Neural crest cell (in vitro differentiated cells): ENCODE measurements around the gene FARP1. TPM values are rescaled to one million over a fixed set of nuclear protein-coding genes. Genes with fewer than 3 reads are reported as not detected.

ENCODE experiments used
- DNase-seq: peaks from one replicate; pipeline ENCODE4 v3.0.0; 2021; ENCODE audit warnings: low read depth, mixed read lengths, low spot score
- H3K27ac Mint-ChIP-seq: one replicate; pipeline ENCODE4 v1.8.0; 2021; ENCODE audit warnings: mild to moderate bottlenecking, mixed read lengths; ENCODE audit not compliant: unreplicated experiment
- H3K27me3 Mint-ChIP-seq: 2 replicates; pipeline ENCODE4 v1.8.0; 2021; ENCODE audit warnings: low read depth, mild to moderate bottlenecking, mixed read lengths
- H3K36me3 Mint-ChIP-seq: 2 replicates; pipeline ENCODE4 v1.8.0; 2021; ENCODE audit warnings: low read depth, mild to moderate bottlenecking, mixed read lengths
- H3K4me1 Mint-ChIP-seq: 2 replicates; pipeline ENCODE4 v1.8.0; 2021; ENCODE audit warnings: mixed read lengths
- H3K4me3 Mint-ChIP-seq: one replicate; pipeline ENCODE4 v1.8.0; 2021; ENCODE audit warnings: mild to moderate bottlenecking, mixed read lengths
- H3K9me3 Mint-ChIP-seq: 2 replicates; pipeline ENCODE4 v1.8.0; 2021; ENCODE audit warnings: mixed read lengths
- total RNA-seq: library from RNA; stranded (reverse); gene quantifications from 2 replicates; pipeline ENCODE4 v1.2.1, GENCODE V29; 2021
- TF ChIP-seq, protein P1 (sequence below): fragments of 200-600 bp; sonication (generic); conservative IDR thresholded peaks from 2 replicates; pipeline ENCODE4 v1.5.0; 2021; ENCODE audit warnings: antibody characterized with exemption, mild to moderate bottlenecking

Gene FARP1
- total RNA-seq, 1 donor from 2014 or later: 138 TPM

GRCh38 chr13:98460516-98460915, 317.6 kb downstream of the FARP1 start:
- TF ChIP-seq, protein P1, sequence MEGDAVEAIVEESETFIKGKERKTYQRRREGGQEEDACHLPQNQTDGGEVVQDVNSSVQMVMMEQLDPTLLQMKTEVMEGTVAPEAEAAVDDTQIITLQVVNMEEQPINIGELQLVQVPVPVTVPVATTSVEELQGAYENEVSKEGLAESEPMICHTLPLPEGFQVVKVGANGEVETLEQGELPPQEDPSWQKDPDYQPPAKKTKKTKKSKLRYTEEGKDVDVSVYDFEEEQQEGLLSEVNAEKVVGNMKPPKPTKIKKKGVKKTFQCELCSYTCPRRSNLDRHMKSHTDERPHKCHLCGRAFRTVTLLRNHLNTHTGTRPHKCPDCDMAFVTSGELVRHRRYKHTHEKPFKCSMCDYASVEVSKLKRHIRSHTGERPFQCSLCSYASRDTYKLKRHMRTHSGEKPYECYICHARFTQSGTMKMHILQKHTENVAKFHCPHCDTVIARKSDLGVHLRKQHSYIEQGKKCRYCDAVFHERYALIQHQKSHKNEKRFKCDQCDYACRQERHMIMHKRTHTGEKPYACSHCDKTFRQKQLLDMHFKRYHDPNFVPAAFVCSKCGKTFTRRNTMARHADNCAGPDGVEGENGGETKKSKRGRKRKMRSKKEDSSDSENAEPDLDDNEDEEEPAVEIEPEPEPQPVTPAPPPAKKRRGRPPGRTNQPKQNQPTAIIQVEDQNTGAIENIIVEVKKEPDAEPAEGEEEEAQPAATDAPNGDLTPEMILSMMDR: no peak
- no peak for DNase-seq
- no peak overlapping the region for H3K27ac Mint-ChIP-seq
- H3K4me1 Mint-ChIP-seq: peaks cover 21% of the 10 kb centered on the region
- H3K4me3 Mint-ChIP-seq: no peak overlapping the region
- peaks cover 28% of the 10 kb centered on the region for H3K36me3 Mint-ChIP-seq
- no peaks in the 10 kb centered on the region for H3K27me3 Mint-ChIP-seq
- no peaks in the 10 kb centered on the region for H3K9me3 Mint-ChIP-seq

DNA sequence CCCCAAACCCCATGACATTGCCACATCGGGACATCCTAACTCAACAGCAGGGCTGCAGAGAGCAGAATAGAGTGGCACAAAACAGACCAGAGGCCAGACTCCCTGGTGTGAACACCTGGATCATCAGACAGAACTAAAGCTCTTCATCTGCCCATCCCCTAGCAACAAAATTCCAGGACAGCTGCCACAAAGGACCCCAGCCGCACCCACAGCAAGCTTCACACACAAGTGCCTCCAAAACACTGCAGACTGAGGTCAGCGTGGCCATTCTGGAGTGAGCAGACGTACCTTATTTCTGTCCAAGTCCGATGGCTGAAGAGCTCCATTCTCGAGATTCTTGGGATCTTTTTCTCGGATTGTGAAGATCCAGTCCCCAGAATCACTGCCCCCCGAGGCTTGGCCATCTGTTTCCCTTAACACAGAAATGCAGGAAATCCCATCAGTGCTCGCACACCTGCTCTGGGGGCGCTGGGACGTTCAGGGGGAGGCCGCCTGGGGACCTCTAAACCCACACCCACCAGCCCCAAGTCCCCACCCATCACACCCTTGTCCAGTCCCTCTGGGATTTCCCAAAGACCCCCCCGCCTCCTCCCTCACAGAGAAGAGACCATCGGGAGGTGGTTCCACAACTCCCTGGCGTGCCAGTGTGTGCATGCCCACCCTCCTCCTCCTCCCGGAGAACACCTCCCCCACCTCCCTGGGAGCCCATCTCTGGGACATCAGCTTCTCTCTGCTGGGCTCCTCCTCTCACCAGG, 318.8 kb downstream of the FARP1 start:
- no peak for DNase-seq
- Mint-ChIP-seq H3K9me3 (no peaks in the 10 kb centered on the region), H3K36me3 (peaks cover 25% of the 10 kb centered on the region)

GRCh38 chr13:98462241-98462882, 319.5 kb downstream of the FARP1 start:
- H3K9me3 Mint-ChIP-seq: no peaks in the 10 kb centered on the region
- H3K4me3 Mint-ChIP-seq: no peak overlapping the region
- DNase-seq: no peak
- TF ChIP-seq, protein P1: no peak
- H3K27me3 Mint-ChIP-seq: no peaks in the 10 kb centered on the region
- peak overlapping the region; percentile 19 for H3K27ac Mint-ChIP-seq
- peaks cover 25% of the 10 kb centered on the region for H3K36me3 Mint-ChIP-seq
- H3K4me1 Mint-ChIP-seq: peaks cover 24% of the 10 kb centered on the region

More for the DNA sequence above, 318.8 kb downstream of the FARP1 start:
- no peak overlapping the region for H3K27ac Mint-ChIP-seq
- H3K4me3 Mint-ChIP-seq: no peak overlapping the region
- H3K27me3 Mint-ChIP-seq: no peaks in the 10 kb centered on the region
- TF ChIP-seq, protein P1: no peak
- peaks cover 24% of the 10 kb centered on the region for H3K4me1 Mint-ChIP-seq

DNA sequence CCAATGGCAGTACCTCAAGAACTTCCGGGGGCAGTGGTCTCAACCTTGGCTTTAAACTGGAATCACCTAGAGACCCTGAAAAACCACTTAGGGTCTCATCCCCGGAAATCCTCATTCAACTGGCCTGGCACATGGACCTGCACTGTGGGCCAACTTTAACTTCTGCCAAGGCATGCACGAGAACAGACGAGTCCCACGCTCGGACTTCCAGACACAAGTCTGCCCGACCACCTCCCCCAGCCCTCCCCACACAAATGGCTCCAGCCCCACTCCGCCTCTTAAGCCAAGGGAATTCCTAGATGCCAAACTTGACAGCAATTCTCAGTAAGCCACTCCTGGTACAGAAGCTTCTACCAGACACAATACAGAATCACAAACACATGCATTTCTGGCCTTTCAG, 320.1 kb downstream of the FARP1 start:
- no peaks in the 10 kb centered on the region for H3K27me3 Mint-ChIP-seq
- peaks cover 22% of the 10 kb centered on the region for H3K36me3 Mint-ChIP-seq
- no peaks in the 10 kb centered on the region for H3K9me3 Mint-ChIP-seq
- H3K4me3 Mint-ChIP-seq: no peak overlapping the region
- TF ChIP-seq, protein P1: no peak
- peaks cover 21% of the 10 kb centered on the region for H3K4me1 Mint-ChIP-seq
- no peak for DNase-seq
- peak overlapping the region; percentile 19 for H3K27ac Mint-ChIP-seq

DNA sequence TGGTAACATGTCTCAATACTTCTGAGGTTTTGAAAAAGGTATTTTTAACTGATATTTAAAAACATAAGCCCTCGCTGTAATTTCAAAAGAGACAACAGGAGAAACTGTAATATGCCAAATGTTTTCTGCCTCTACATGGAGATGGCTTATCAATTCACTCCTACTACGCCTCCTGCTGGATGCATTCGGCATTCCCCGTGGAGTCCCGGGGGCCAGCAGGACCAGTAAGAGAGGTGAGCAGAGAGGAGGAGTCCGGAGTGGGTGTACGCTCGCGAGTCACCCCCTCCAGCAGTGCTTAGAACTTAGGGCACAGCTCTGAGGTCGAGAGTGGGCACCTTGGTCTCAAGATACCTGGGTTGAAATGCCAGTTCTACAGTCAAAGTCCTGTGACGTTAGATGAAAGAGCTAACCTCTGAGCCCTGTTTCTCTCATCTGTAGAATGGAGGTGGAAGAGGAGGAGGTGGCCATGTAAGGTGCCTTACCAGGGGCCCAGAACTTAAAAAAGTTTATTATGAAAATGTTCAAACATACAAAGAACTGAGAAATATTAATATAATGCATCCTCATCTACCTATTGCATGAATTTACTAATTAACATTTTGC, 323.8 kb downstream of the FARP1 start:
- H3K27ac Mint-ChIP-seq: no peak overlapping the region
- H3K36me3 Mint-ChIP-seq: peaks cover 16% of the 10 kb centered on the region
- DNase-seq: peak; percentile 70
- H3K4me3 Mint-ChIP-seq: peak overlapping the region; percentile 13
- peaks cover 6% of the 10 kb centered on the region for H3K4me1 Mint-ChIP-seq
- TF ChIP-seq, protein P1: peak; percentile 73
- H3K27me3 Mint-ChIP-seq: no peaks in the 10 kb centered on the region
- H3K9me3 Mint-ChIP-seq: no peaks in the 10 kb centered on the region
